Measurements from ENCODE around the gene ARID1B. TPM values are rescaled to one million over a fixed set of nuclear protein-coding genes. Genes with fewer than 3 reads are reported as not detected.

The ARID1B gene
- total and polyA plus RNA-seq, 2 of the 13 experiments (the other 11 are each of a cell fraction or from before 2014, with no cell fraction given) = 20.1 to 32.6 TPM

- TF ChIP-seq, protein P1, sequence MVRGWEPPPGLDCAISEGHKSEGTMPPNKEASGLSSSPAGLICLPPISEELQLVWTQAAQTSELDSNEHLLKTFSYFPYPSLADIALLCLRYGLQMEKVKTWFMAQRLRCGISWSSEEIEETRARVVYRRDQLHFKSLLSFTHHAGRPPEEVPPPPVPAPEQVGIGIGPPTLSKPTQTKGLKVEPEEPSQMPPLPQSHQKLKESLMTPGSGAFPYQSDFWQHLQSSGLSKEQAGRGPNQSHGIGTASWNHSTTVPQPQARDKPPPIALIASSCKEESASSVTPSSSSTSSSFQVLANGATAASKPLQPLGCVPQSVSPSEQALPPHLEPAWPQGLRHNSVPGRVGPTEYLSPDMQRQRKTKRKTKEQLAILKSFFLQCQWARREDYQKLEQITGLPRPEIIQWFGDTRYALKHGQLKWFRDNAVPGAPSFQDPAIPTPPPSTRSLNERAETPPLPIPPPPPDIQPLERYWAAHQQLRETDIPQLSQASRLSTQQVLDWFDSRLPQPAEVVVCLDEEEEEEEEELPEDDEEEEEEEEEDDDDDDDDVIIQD (CRISPR knock-in tag; IDR thresholded peaks at IDR 0.05; ENCODE audit: low read depth) = peak; percentile 69; the same call in 1 of the 2 replicates
- TF ChIP-seq ZNF780A (CRISPR knock-in tag; IDR thresholded peaks at IDR 0.05) (no peak), ZFP37 (CRISPR knock-in tag; IDR thresholded peaks at IDR 0.05; ENCODE audit: borderline replicate concordance) (0 out of 2 replicates have a peak, but pooled peaks have one; percentile 31), ZSCAN12 (CRISPR knock-in tag; IDR thresholded peaks at IDR 0.05) (no peak), MED8 (CRISPR knock-in tag; IDR thresholded peaks at IDR 0.05; ENCODE audit: insufficient replicate concordance) (no peak), ZBTB7B (CRISPR knock-in tag; IDR thresholded peaks at IDR 0.05) (peak; percentile 43; the same call in 1 of the 2 replicates), AGO2 (optimal IDR thresholded peaks at IDR 0.05; ENCODE audit: low read depth, low read length) (no peak), MEIS2 (CRISPR knock-in tag; IDR thresholded peaks at IDR 0.05) (peak; percentile 32; the same call in 1 of the 2 replicates), FOXA1 (IDR thresholded peaks at IDR 0.05) (no peak), FOXA1 (CRISPR knock-in tag; IDR thresholded peaks at IDR 0.05) (peak; percentile 62), CREB1 (IDR thresholded peaks at IDR 0.05) (0 out of 2 replicates have a peak, but pooled peaks have one; percentile 15), CREB1 (CRISPR knock-in tag; IDR thresholded peaks at IDR 0.05) (peak; percentile 73), NR2F2 (IDR thresholded peaks at IDR 0.05; ENCODE audit: borderline replicate concordance, low read depth) (0 out of 2 replicates have a peak, but pooled peaks have one; percentile 10), ZSCAN20 (CRISPR knock-in tag; IDR thresholded peaks at IDR 0.05; ENCODE audit: borderline replicate concordance) (0 out of 2 replicates have a peak, but pooled peaks have one; percentile 33), NR2F6 (IDR thresholded peaks at IDR 0.05) (0 out of 2 replicates have a peak, but pooled peaks have one; percentile 23), NR2F6 (CRISPR knock-in tag; IDR thresholded peaks at IDR 0.05) (no peak), CREM (IDR thresholded peaks at IDR 0.05) (peak; percentile 34; the same call in 1 of the 2 replicates), CREM (CRISPR knock-in tag; IDR thresholded peaks at IDR 0.05) (no peak), UBTF (CRISPR knock-in tag; IDR thresholded peaks at IDR 0.05) (0 out of 2 replicates have a peak, but pooled peaks have one; percentile 8), FOXJ3 (CRISPR knock-in tag; IDR thresholded peaks at IDR 0.05; ENCODE audit: borderline replicate concordance) (0 out of 2 replicates have a peak, but pooled peaks have one; percentile 50), ZNF331 (CRISPR knock-in tag; IDR thresholded peaks at IDR 0.05) (peak; percentile 64; the same call in 1 of the 2 replicates), MTA1 (CRISPR knock-in tag; IDR thresholded peaks at IDR 0.05; ENCODE audit: borderline replicate concordance) (no peak), ZMYM4 (CRISPR knock-in tag; IDR thresholded peaks at IDR 0.05) (0 out of 2 replicates have a peak, but pooled peaks have one; percentile 8), GATAD2A (CRISPR knock-in tag; IDR thresholded peaks at IDR 0.05) (0 out of 2 replicates have a peak, but pooled peaks have one; percentile 24), ZNF513 (CRISPR knock-in tag; conservative IDR thresholded peaks at IDR 0.05) (no peak), TEAD3 (CRISPR knock-in tag; optimal IDR thresholded peaks at IDR 0.05; ENCODE audit: borderline replicate concordance) (peak; percentile 65)
- TF ChIP-seq, protein P2, sequence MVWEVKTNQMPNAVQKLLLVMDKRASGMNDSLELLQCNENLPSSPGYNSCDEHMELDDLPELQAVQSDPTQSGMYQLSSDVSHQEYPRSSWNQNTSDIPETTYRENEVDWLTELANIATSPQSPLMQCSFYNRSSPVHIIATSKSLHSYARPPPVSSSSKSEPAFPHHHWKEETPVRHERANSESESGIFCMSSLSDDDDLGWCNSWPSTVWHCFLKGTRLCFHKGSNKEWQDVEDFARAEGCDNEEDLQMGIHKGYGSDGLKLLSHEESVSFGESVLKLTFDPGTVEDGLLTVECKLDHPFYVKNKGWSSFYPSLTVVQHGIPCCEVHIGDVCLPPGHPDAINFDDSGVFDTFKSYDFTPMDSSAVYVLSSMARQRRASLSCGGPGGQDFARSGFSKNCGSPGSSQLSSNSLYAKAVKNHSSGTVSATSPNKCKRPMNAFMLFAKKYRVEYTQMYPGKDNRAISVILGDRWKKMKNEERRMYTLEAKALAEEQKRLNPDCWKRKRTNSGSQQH (CRISPR knock-in tag; IDR thresholded peaks at IDR 0.05; ENCODE audit: low read depth) = peak; percentile 98
Observed at GRCh38 chr6:156780102-156780641, 3.0 kb downstream of the ARID1B start (continued).
